Subcutaneous abdominal adipose tissue (tissue), 5 donors: ENCODE data around the gene H6PD.

Experiments used
- H3K27ac ChIP-seq: one replicate; pipeline ENCODE4 v1.7.0; 2013; ENCODE audit warnings: low read depth, mild to moderate bottlenecking, inconsistent platforms, low read length, moderate library complexity
- H3K27me3 ChIP-seq, 5 donors: one replicate each; pipeline ENCODE4 v1.7.0; 2013; ENCODE audit warnings: low read length in 5 of 5, inconsistent platforms in 1 of 5; ENCODE audit not compliant: control insufficient read depth in 5 of 5, insufficient read depth in 4 of 5
- H3K36me3 ChIP-seq, 5 donors: one replicate each; pipeline ENCODE4 v1.7.0; 2013; ENCODE audit warnings: low read length in 5 of 5; ENCODE audit not compliant: control insufficient read depth in 5 of 5, insufficient read depth in 5 of 5
- H3K4me1 ChIP-seq, 5 donors: one replicate each; pipeline ENCODE4 v1.7.0; 2013; ENCODE audit warnings: low read length in 5 of 5, mild to moderate bottlenecking in 3 of 5, moderate library complexity in 1 of 5; ENCODE audit not compliant: control insufficient read depth in 5 of 5, insufficient read depth in 5 of 5
- H3K4me3 ChIP-seq, 5 donors: one replicate each; pipeline ENCODE4 v1.7.0; 2013; ENCODE audit warnings: low read length in 5 of 5, low read depth in 1 of 5
- H3K9ac ChIP-seq, 5 donors: one replicate each; pipeline ENCODE4 v1.7.0; 2013; ENCODE audit warnings: low read length in 5 of 5, mild to moderate bottlenecking in 4 of 5, moderate library complexity in 3 of 5
- H3K9me3 ChIP-seq, 5 donors: one replicate each; pipeline ENCODE4 v1.7.0; 2013; ENCODE audit warnings: low read length in 5 of 5; ENCODE audit not compliant: control insufficient read depth in 5 of 5
- donor health status: healthy.
- donor health status: healthy.
- donor health status: healthy.
- donor health status: healthy.
- donor health status: healthy.

The H6PD gene

DNA sequence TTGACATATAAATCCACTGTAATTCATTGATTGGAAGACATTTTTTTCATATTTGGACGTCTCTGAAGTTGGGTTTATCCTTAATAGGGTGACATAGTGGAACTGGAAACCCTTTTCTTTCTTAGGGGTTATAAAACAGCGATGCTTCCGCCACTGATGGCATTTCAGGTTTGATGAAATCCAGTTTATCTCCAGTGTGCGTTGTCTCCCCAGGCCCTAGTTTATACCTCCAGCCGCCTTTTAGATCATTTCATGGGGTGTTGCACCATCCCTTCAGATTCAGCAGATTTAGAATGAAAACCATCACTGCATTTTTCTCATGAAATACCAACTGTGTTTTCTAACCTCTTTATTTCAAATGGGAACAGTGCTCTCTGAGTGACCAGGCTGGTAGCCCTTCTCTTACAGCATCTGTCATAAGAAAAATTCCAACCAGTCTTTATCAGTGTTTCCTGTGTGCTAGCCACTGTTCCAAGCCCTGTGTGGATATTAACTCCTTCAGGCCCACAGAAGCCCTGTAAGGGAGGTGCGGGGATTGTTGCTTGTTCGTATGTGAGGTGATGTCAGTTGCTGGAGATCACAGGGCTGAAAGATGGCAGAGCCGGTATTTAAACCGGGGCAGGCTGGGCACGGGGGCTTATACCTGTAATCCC, 19.0 kb downstream of the H6PD start:
- no peak overlapping the region for H3K27ac ChIP-seq
- H3K27me3 ChIP-seq: no peaks in the 10 kb centered on the region
- no peak overlapping the region for H3K4me3 ChIP-seq
- no peaks in the 10 kb centered on the region for H3K9me3 ChIP-seq
- H3K4me1 ChIP-seq: peaks cover 6 to 36% (median 31%) of the 10 kb centered on the region in 5 donors
- peaks cover 0 to 44% (median 21%) of the 10 kb centered on the region in 5 donors for H3K36me3 ChIP-seq
- no peak overlapping the region for H3K9ac ChIP-seq

DNA sequence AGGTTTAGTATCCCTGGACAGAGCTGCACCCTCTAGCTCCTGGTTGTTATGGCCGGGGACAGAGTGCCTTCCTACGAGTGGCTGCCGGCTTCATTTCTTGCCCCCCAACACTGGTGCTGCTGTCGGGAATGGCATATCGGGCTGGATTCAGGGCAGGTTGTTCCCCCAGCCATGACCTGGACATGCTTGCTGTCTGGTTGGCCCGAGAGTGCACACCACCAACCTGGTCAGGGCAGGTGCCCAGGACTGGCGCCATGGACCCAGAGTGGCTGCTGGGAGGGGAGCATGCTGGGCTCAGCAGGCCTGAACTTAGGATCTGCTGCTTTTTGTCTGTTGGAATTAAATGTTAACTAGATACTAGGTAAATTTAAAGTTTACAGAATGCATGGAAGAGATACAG, 21.8 kb downstream of the H6PD start:
- Histone ChIP-seq H3K36me3 (peaks cover 0 to 37% (median 16%) of the 10 kb centered on the region in 5 donors), H3K9me3 (no peaks in the 10 kb centered on the region), H3K27ac (no peak overlapping the region), H3K9ac (no peak overlapping the region), H3K4me1 (peaks cover 0 to 14% (median 7%) of the 10 kb centered on the region in 5 donors), H3K4me3 (no peak overlapping the region), H3K27me3 (no peaks in the 10 kb centered on the region)

DNA sequence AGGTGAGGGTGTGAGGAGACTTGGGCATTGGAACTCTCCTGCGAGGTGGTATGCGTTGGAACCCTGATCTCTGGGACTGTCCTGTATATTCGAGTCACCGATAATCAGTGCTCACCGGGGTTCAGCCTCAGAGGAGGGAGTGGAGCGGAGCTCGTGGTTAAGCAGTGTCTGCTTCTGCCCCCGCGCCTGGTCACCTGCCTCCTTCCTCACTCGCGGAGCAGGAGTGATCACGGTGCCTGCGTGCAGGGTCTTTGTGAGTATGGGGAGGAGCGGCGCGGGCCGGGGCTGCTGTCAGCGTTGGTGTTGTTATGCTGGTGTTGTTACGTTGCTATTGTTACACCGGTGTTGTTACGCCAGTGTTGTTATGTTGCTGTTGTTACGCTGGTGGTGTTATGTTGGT, 23.3 kb downstream of the H6PD start:
- H3K27ac ChIP-seq: no peak overlapping the region
- no peak overlapping the region for H3K9ac ChIP-seq
- H3K4me3 ChIP-seq: no peak overlapping the region
- H3K27me3 ChIP-seq: no peaks in the 10 kb centered on the region
- H3K36me3 ChIP-seq: peaks cover 0 to 48% (median 26%) of the 10 kb centered on the region in 5 donors
- H3K9me3 ChIP-seq: no peaks in the 10 kb centered on the region
- no peaks in the 10 kb centered on the region for H3K4me1 ChIP-seq

DNA sequence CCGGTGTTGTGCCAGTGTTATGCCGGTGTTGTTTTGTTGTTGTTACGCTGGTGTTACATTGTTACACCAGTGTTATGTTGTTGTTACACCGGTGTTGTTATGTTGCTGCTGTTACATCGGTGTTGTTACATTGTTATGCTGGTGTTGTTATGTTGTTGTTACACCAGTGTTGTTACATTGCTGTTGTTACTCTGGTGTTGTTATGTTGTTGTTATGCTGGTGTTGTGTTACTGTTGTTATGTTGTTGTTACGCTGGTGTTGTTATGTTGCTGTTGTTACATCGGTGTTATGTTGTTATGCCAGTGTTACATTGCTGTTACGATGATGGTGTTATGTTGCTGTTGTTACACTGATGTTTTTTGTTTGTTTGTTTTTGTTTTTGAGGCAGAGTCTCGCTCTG, 24.1 kb downstream of the H6PD start:
- Histone ChIP-seq H3K9ac (no peak overlapping the region), H3K27ac (no peak overlapping the region), H3K36me3 (peaks cover 0 to 53% (median 33%) of the 10 kb centered on the region in 5 donors), H3K27me3 (no peaks in the 10 kb centered on the region), H3K4me3 (no peak overlapping the region), H3K9me3 (no peaks in the 10 kb centered on the region), H3K4me1 (no peaks in the 10 kb centered on the region)

DNA sequence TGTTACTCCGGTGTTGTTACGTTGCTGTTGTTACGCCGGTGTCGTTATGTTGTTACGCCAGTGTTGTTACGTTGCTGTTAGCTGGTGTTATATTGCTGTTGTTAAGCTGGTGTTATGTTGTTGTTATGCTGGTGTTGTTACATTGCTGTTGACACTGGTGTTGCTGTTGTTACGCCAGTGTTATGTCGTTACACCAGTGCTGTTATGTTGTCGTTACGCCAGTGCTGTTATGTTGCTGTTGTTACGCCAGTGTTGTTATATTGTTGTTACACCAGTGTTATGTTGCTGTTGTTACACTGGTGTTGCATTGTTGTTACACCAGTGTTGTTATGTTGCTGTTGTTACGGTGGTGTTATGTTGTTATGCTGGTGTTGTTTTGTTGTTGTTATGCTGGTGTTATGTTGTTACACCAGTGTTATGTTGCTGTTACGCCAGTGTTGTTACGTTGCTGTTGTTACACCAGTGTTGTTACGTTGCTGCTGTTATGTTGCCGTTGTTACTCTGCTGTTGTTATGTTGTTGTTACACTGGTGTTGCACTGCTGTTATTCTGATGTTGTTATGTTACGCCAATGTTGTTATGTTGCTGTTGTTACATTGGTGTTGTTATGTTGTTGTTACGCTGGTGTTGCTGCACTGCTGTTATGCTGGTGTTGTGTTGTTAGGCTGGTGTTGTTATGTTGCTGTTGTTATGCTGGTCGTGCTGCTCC, 25.6 kb downstream of the H6PD start:
- Histone ChIP-seq H3K4me1 (no peaks in the 10 kb centered on the region), H3K36me3 (peaks cover 0 to 65% (median 49%) of the 10 kb centered on the region in 5 donors), H3K9ac (no peak overlapping the region), H3K9me3 (no peaks in the 10 kb centered on the region), H3K27ac (no peak overlapping the region), H3K4me3 (no peak overlapping the region), H3K27me3 (no peaks in the 10 kb centered on the region)

DNA sequence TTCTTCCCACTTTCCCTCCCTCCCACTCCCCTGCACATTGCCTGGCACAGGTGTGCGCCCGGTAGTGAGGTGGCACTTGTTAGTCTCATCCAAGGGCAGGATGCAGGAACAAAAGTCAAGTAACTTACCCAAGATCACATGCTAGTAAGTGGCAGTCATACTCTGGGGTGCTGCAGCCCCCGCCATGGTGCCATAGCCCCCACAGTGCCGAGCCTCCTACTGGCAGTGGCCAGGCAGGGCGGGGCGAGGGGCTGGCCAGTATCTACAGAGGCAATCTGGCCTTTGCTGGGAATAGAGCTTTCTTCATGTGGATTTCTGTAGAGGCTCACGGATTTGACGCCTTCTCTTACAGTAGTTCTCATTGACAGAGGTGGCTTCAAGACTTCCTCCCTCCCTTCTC, 26.9 kb downstream of the H6PD start:
- peaks cover 0 to under 1% (median 0%) of the 10 kb centered on the region in 5 donors for H3K4me1 ChIP-seq
- H3K9ac ChIP-seq: no peak overlapping the region
- no peaks in the 10 kb centered on the region for H3K27me3 ChIP-seq
- H3K4me3 ChIP-seq: no peak overlapping the region
- peaks cover 0 to 67% (median 45%) of the 10 kb centered on the region in 5 donors for H3K36me3 ChIP-seq
- no peaks in the 10 kb centered on the region for H3K9me3 ChIP-seq
- H3K27ac ChIP-seq: no peak overlapping the region

DNA sequence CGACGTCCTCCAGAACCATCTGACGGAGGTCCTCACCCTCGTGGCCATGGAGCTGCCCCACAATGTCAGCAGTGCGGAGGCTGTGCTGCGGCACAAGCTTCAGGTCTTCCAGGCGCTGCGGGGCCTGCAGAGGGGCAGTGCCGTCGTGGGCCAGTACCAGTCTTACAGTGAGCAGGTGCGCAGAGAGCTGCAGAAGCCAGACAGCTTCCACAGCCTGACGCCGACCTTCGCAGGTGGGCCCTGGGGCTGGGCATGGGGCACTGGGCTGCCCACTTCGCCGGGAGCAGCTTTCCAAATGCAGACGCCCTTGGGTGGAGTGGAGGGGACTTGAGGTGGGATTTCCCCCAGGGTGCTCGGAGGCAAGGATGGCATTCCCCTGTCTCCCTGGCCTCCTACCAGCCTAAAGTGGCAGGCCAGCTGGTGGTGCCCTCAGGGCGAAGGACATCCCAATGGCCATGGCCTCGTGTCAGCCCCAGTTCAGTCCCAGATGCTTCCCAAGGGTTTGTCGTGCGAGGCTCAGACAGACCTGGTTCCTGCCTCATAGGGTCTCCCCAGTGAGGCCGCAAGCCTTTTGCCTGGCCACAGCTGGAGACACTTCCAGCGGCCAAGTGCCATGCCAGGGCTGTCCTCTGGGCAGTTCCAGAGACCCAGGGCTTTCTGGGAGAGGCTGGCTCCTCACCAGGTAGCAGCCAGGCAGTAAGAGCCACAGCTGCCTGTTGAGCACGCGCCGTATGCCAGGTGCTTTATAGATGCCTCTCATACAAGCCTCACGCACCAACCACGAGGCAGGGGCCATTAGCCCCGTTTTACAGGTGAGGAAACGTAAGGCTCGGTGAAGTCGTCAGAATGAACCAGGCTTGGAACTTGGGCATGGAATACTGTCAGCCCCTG, 27.8 kb downstream of the H6PD start:
- H3K4me3 ChIP-seq: no peak overlapping the region
- peaks cover 0 to 9% (median 0%) of the 10 kb centered on the region in 5 donors for H3K4me1 ChIP-seq
- H3K36me3 ChIP-seq: peaks cover 0 to 62% (median 45%) of the 10 kb centered on the region in 5 donors
- H3K9ac ChIP-seq: no peak overlapping the region
- H3K27me3 ChIP-seq: no peaks in the 10 kb centered on the region
- no peaks in the 10 kb centered on the region for H3K9me3 ChIP-seq
- H3K27ac ChIP-seq: no peak overlapping the region

DNA sequence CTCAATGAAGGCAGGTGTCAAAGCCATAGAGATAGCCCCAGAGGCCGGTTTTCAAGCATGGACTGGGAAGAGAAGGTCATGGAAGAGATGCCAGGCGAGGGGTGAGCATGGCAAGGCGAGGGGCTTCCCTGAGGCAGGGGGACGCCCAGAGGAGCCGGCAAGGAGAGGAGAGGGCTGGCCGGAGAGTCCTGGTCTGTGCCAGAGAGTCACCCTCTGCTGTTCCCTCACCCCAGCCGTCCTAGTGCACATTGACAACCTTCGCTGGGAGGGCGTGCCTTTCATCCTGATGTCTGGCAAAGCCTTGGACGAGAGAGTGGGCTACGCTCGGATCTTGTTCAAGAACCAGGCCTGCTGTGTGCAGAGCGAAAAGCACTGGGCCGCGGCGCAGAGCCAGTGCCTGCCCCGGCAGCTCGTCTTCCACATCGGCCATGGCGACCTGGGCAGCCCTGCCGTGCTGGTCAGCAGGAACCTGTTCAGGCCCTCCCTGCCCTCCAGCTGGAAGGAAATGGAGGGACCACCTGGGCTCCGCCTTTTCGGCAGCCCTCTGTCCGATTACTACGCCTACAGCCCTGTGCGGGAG, 28.8 kb downstream of the H6PD start:
- Histone ChIP-seq H3K27ac (no peak overlapping the region), H3K4me3 (no peak overlapping the region), H3K9ac (no peak overlapping the region), H3K27me3 (no peaks in the 10 kb centered on the region), H3K36me3 (peaks cover 0 to 61% (median 41%) of the 10 kb centered on the region in 5 donors), H3K4me1 (peaks cover 0 to 9% (median 0%) of the 10 kb centered on the region in 5 donors), H3K9me3 (no peaks in the 10 kb centered on the region)

DNA sequence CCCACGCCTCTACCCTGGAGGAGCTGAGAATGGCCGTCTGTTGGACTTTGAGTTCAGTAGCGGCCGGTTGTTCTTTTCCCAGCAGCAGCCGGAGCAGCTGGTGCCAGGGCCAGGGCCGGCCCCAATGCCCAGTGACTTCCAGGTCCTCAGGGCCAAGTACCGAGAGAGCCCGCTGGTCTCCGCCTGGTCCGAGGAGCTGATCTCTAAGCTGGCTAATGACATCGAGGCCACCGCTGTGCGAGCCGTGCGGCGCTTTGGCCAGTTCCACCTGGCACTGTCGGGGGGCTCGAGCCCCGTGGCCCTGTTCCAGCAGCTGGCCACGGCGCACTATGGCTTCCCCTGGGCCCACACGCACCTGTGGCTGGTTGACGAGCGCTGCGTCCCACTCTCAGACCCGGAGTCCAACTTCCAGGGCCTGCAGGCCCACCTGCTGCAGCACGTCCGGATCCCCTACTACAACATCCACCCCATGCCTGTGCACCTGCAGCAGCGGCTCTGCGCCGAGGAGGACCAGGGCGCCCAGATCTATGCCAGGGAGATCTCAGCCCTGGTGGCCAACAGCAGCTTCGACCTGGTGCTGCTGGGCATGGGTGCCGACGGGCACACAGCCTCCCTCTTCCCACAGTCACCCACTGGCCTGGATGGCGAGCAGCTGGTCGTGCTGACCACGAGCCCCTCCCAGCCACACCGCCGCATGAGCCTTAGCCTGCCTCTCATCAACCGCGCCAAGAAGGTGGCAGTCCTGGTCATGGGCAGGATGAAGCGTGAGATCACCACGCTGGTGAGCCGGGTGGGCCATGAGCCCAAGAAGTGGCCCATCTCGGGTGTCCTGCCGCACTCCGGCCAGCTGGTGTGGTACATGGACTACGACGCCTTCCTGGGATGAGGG, 29.7 kb downstream of the H6PD start:
- H3K36me3 ChIP-seq: peaks cover 0 to 65% (median 44%) of the 10 kb centered on the region in 5 donors
- H3K4me1 ChIP-seq: peaks cover 0 to 10% (median 6%) of the 10 kb centered on the region in 5 donors
- H3K9me3 ChIP-seq: no peaks in the 10 kb centered on the region
- H3K27ac ChIP-seq: no peak overlapping the region
- no peak overlapping the region for H3K9ac ChIP-seq
- no peaks in the 10 kb centered on the region for H3K27me3 ChIP-seq
- H3K4me3 ChIP-seq: no peak overlapping the region
